MCF 10A (cell line): ENCODE data around the gene NARS2. TPM values are rescaled to one million over a fixed set of nuclear protein-coding genes. Genes with fewer than 3 reads are reported as not detected.

Source experiments
- BruUV-seq: library from RNA; stranded (reverse); fragments of 400-500 nt; replicated peaks from 2 replicates; lab custom pipeline; 2021; lab: Mats Ljungman, UMichigan
- CTCF ChIA-PET: fragments of 300-600 bp; sonication (Branson Sonifier 250); formaldehyde crosslinking; extraction: SDS; loops from one replicate; lab custom pipeline; 2021; ENCODE audit warnings: antibody characterized with exemption, inconsistent platforms; lab: Yijun Ruan, JAX
- POLR2A ChIA-PET: fragments of 300-600, 350-650 bp; sonication (Branson Sonifier 250); formaldehyde crosslinking; extraction: SDS; loops from one replicate; lab custom pipeline; 2020; ENCODE audit warnings: antibody characterized with exemption, inconsistent platforms; lab: Yijun Ruan, JAX
- DNase-seq: peaks from one replicate; pipeline ENCODE4 v3.0.0-alpha.2; 2018; ENCODE audit not compliant: unreplicated experiment
- H3K27ac Mint-ChIP-seq: one replicate; pipeline ENCODE4 v1.8.0; 2022; ENCODE audit warnings: mild to moderate bottlenecking, low read depth, mixed read lengths; ENCODE audit not compliant: unreplicated experiment
- H3K27me3 Mint-ChIP-seq: one replicate; pipeline ENCODE4 v1.8.0; 2022; ENCODE audit warnings: mixed read lengths; ENCODE audit not compliant: insufficient read depth, unreplicated experiment
- H3K36me3 Mint-ChIP-seq: one replicate; pipeline ENCODE4 v1.8.0; 2022; ENCODE audit warnings: mild to moderate bottlenecking, moderate library complexity, mixed read lengths; ENCODE audit not compliant: insufficient read depth, unreplicated experiment
- H3K4me1 Mint-ChIP-seq: one replicate; pipeline ENCODE4 v1.8.0; 2022; ENCODE audit warnings: mixed read lengths; ENCODE audit not compliant: insufficient read depth, unreplicated experiment
- H3K4me3 Mint-ChIP-seq: one replicate; pipeline ENCODE4 v1.8.0; 2022; ENCODE audit warnings: mild to moderate bottlenecking, moderate library complexity, mixed read lengths; ENCODE audit not compliant: unreplicated experiment
- H3K9me3 Mint-ChIP-seq: one replicate; pipeline ENCODE4 v1.8.0; 2022; ENCODE audit warnings: mixed read lengths; ENCODE audit not compliant: unreplicated experiment
- CTCF ChIP-seq: fragments of 200-600 bp; IDR thresholded peaks from one replicate; pipeline ENCODE4 v1.8.0; 2022; ENCODE audit warnings: antibody characterized with exemption, mild to moderate bottlenecking; ENCODE audit not compliant: unreplicated experiment
- intact Hi-C: fragments of 100-400 bp; cut with micrococcal nuclease; formaldehyde crosslinking; loops from 2 replicates; pipeline ENCODE4 v1.14.1; 2022
- total RNA-seq: library from RNA; stranded (reverse); gene quantifications from 2 replicates; pipeline ENCODE4 v1.2.3, GENCODE V29; 2022

Gene NARS2
- total RNA-seq, 1 experiment from 2014 or later: 24.6 TPM

GRCh38 chr11:78428266-78428636 lies 146.4 kb downstream of the NARS2 start:
- Mint-ChIP-seq H3K36me3 (no peaks in the 10 kb centered on the region), H3K27ac (peak overlapping the region; percentile 65), H3K27me3 (no peaks in the 10 kb centered on the region), H3K9me3 (no peaks in the 10 kb centered on the region), H3K4me1 (no peaks in the 10 kb centered on the region), H3K4me3 (no peak overlapping the region)
- POLR2A ChIA-PET: interaction anchor here (0.7 to 2.2 kb wide), 3 partner anchors 9 to 901 kb away, joined by 3 to 8 read pairs (median 3); no protein-coding TSS in a partner anchor
- no peak for TF ChIP-seq CTCF
- intact Hi-C loops: no loop called here
- DNase-seq: no peak
- no TSS peak for BruUV-seq
- CTCF ChIA-PET: interaction anchor here (0.5 to 2.6 kb wide), 6 partner anchors 10 to 200 kb away, joined by 3 to 11 read pairs (median 4); partner anchors contain the start of gene GAB2

GRCh38 chr11:78427615-78428265 lies 146.9 kb downstream of the NARS2 start:
- Mint-ChIP-seq H3K4me1 (no peaks in the 10 kb centered on the region), H3K27ac (peak overlapping the region; percentile 65), H3K27me3 (no peaks in the 10 kb centered on the region), H3K36me3 (no peaks in the 10 kb centered on the region), H3K4me3 (no peak overlapping the region), H3K9me3 (no peaks in the 10 kb centered on the region)
- DNase-seq: no peak
- BruUV-seq: no TSS peak
- intact Hi-C loops: no loop called here
- CTCF ChIA-PET: interaction anchor here (0.5 to 1.7 kb wide), 5 partner anchors 10 to 200 kb away, joined by 3 to 8 read pairs (median 4); partner anchors contain the start of gene GAB2
- POLR2A ChIA-PET: interaction anchor here (0.7 to 2.2 kb wide), 3 partner anchors 9 to 902 kb away, joined by 3 to 8 read pairs (median 3); no protein-coding TSS in a partner anchor
- TF ChIP-seq CTCF: no peak

- ChIA-PET CTCF (interaction anchor here (1.6 to 1.7 kb wide), 2 partner anchors 138 to 199 kb away, joined by 5 to 8 read pairs; no protein-coding TSS in a partner anchor), POLR2A (interaction anchor here (1.8 to 2.2 kb wide), 2 partner anchors 8 to 10 kb away, joined by 3 to 8 read pairs; no protein-coding TSS in a partner anchor)
- Mint-ChIP-seq H3K9me3 (no peaks in the 10 kb centered on the region), H3K4me1 (no peaks in the 10 kb centered on the region), H3K27me3 (no peaks in the 10 kb centered on the region), H3K36me3 (no peaks in the 10 kb centered on the region), H3K27ac (no peak overlapping the region), H3K4me3 (no peak overlapping the region)
- intact Hi-C loops: no loop called here
- no TSS peak for BruUV-seq
- no peak for DNase-seq
- no peak for TF ChIP-seq CTCF
Observed at GRCh38 chr11:78426845-78427244, 147.8 kb downstream of the NARS2 start.

- CTCF ChIA-PET: no interaction called here
- no peak for TF ChIP-seq CTCF
- no TSS peak for BruUV-seq
- Mint-ChIP-seq H3K27ac (no peak overlapping the region), H3K9me3 (no peaks in the 10 kb centered on the region), H3K4me1 (peaks cover 6% of the 10 kb centered on the region), H3K27me3 (no peaks in the 10 kb centered on the region), H3K4me3 (no peak overlapping the region), H3K36me3 (no peaks in the 10 kb centered on the region)
- POLR2A ChIA-PET: no interaction called here
- intact Hi-C loops: no loop called here
- no peak for DNase-seq
Observed at GRCh38 chr11:78425399-78426070, 149.1 kb downstream of the NARS2 start.
